ENCODE data around the gene WDR33. TPM values are rescaled to one million over a fixed set of nuclear protein-coding genes. Genes with fewer than 3 reads are reported as not detected.

WDR33 gene
- total RNA-seq, 2 donors from 2014 or later, result 25.4 to 41.9 TPM

DNA sequence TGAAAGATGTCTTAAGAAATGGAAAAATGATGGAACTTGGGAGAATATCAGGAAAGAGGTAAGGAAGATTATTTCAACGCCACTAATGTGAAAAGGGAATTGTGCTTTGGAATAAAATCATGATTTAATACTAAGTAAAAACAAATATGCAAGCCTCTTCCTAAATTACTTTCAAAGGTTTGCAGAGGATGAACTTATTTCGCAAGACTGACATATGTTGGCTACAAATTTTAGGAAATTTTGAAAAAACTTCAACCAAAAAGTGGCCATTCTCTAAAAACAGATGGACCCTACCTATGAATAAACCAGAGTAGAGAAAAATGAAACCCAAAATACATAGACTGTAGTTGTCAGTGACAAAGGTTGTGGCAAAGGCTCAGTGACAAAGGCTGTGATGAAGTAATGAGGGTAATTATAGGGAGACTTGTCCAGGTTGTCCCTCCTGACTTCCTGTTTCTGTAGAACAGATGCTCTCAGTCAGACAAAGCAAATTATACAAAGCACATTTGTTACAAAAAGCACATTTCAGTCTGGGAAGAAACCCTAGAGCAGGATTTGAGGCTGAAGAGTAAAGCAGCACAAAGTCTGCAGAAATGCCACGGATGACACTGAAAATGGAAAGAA lies 70.2 kb downstream of the WDR33 start:
- 94% methylated on average over 3 of the region's 3 CpGs for WGBS
- H3K36me3 ChIP-seq, result peaks cover 0 to 5% of the 10 kb centered on the region in 2 donors
- intact Hi-C loops (cut with DNase I), result no loop called here
- no peak overlapping the region for H3K4me3 ChIP-seq
- no peak overlapping the region for H3K27ac ChIP-seq
- H3K9me3 ChIP-seq, result no peaks in the 10 kb centered on the region
- TF ChIP-seq, protein P1, sequence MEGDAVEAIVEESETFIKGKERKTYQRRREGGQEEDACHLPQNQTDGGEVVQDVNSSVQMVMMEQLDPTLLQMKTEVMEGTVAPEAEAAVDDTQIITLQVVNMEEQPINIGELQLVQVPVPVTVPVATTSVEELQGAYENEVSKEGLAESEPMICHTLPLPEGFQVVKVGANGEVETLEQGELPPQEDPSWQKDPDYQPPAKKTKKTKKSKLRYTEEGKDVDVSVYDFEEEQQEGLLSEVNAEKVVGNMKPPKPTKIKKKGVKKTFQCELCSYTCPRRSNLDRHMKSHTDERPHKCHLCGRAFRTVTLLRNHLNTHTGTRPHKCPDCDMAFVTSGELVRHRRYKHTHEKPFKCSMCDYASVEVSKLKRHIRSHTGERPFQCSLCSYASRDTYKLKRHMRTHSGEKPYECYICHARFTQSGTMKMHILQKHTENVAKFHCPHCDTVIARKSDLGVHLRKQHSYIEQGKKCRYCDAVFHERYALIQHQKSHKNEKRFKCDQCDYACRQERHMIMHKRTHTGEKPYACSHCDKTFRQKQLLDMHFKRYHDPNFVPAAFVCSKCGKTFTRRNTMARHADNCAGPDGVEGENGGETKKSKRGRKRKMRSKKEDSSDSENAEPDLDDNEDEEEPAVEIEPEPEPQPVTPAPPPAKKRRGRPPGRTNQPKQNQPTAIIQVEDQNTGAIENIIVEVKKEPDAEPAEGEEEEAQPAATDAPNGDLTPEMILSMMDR (IDR thresholded peaks at IDR 0.05), result no peak
- TF ChIP-seq POLR2A (IDR thresholded peaks at IDR 0.05) (no peak), POLR2AphosphoS5 (IDR thresholded peaks at IDR 0.05) (no peak)
- H3K27me3 ChIP-seq (replicated peaks; ENCODE audit: insufficient read depth), result no peaks in the 10 kb centered on the region
- H3K4me1 ChIP-seq (replicated peaks), result no peaks in the 10 kb centered on the region
- no peak for DNase-seq (ENCODE audit: low spot score)

- Histone ChIP-seq H3K9me3 (no peaks in the 10 kb centered on the region), H3K27me3 (replicated peaks; ENCODE audit: insufficient read depth) (no peaks in the 10 kb centered on the region), H3K4me3 (no peak overlapping the region), H3K36me3 (peaks cover 0 to 5% of the 10 kb centered on the region in 2 donors), H3K27ac (no peak overlapping the region), H3K4me1 (replicated peaks) (no peaks in the 10 kb centered on the region)
- intact Hi-C loops (cut with DNase I), result no loop called here
- 96% methylated on average over 1 of the region's 1 CpG for WGBS
- no peak for DNase-seq (ENCODE audit: low spot score)
- TF ChIP-seq POLR2AphosphoS5 (IDR thresholded peaks at IDR 0.05), result no peak
- TF ChIP-seq, protein P1 (IDR thresholded peaks at IDR 0.05), result no peak
- no peak for TF ChIP-seq POLR2A (IDR thresholded peaks at IDR 0.05)
Observed at GRCh38 chr2:127739800-127740199, 71.2 kb downstream of the WDR33 start.

- Histone ChIP-seq H3K4me3 (no peak overlapping the region), H3K27ac (no peak overlapping the region), H3K9me3 (no peaks in the 10 kb centered on the region), H3K4me1 (replicated peaks) (no peaks in the 10 kb centered on the region), H3K27me3 (replicated peaks; ENCODE audit: insufficient read depth) (no peaks in the 10 kb centered on the region), H3K36me3 (peaks cover 0 to 5% of the 10 kb centered on the region in 2 donors)
- no peak for TF ChIP-seq POLR2AphosphoS5 (IDR thresholded peaks at IDR 0.05)
- no peak for TF ChIP-seq POLR2A (IDR thresholded peaks at IDR 0.05)
- TF ChIP-seq, protein P1 (IDR thresholded peaks at IDR 0.05), result no peak
- 85% methylated on average over 1 of the region's 1 CpG for WGBS
- intact Hi-C loops (cut with DNase I), result no loop called here
- no peak for DNase-seq (ENCODE audit: low spot score)
Observed at GRCh38 chr2:127737892-127738291, 73.1 kb downstream of the WDR33 start.

DNA sequence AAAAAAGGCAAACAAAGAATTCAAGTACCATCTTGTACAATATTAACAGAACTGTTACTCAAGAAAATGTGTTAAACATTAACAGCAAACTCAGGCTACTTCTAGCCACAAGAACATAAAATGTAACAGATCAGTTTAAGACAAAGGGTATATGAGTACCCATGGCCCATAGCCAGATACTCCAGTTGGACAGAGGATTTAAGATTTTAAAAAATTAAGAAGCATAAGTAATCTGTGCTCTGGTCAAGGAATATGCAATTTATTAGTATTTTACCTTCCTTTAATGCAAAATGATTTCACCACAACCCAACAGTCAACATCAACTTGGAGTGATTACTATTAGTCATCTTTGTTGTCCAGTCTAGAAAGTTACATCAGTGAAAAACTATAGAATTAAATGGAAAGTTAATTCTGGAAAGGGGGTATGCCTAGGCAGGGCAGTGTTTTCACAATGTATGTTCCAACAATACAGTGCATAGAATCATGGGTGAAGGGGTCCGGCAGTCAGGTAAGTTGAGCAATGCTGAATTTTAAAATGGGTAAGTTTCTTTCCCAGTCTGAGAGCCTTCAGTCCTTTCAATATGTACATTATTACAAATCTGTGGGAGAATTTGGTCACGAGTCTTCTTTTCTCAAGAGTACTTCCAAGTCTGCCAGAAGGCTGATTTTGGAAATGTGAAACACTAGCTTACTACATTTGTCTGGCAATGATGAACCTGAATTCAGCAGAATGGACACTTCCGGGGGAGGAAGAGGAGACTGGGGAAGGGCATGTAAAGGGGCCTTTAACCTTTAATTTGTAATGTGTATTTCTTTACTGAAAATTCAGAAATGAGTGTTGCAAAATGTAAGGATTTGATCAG lies 75.2 kb downstream of the WDR33 start:
- Histone ChIP-seq H3K27ac (no peak overlapping the region), H3K27me3 (replicated peaks; ENCODE audit: insufficient read depth) (no peaks in the 10 kb centered on the region), H3K36me3 (no peaks in the 10 kb centered on the region), H3K4me3 (no peak overlapping the region), H3K9me3 (no peaks in the 10 kb centered on the region), H3K4me1 (replicated peaks) (no peaks in the 10 kb centered on the region)
- WGBS, result 67% methylated on average over 3 of the region's 3 CpGs
- intact Hi-C loops (cut with DNase I), result no loop called here
- DNase-seq (ENCODE audit: low spot score), result no peak
- TF ChIP-seq POLR2A (IDR thresholded peaks at IDR 0.05), result no peak
- no peak for TF ChIP-seq POLR2AphosphoS5 (IDR thresholded peaks at IDR 0.05)
- TF ChIP-seq, protein P1 (IDR thresholded peaks at IDR 0.05), result no peak
